HepG2 (cell line): ENCODE results near the gene TTLL1. TPM values are rescaled to one million over a fixed set of nuclear protein-coding genes. Genes with fewer than 3 reads are reported as not detected.

Experiments
- ELF1 ChIP-seq: sonication (generic); formaldehyde crosslinking; IDR thresholded peaks from 2 replicates; pipeline ENCODE4 v1.4.0; 2020; ENCODE audit warnings: missing genetic modification reagents
- ETV5 ChIP-seq: IDR thresholded peaks from 2 replicates; pipeline ENCODE4 v1.6.1; 2018; ENCODE audit warnings: missing biosample characterization, missing genetic modification reagents, inconsistent platforms, borderline replicate concordance
- FOXP1 ChIP-seq, 2 experiments: fragments of 450-650 bp in 1 of 2; IDR thresholded peaks; 2 replicates each; pipeline ENCODE4 v1.6.1; 2017 to 2018; ENCODE audit warnings: antibody characterized with exemption in 1 of 2
- HCFC1 ChIP-seq: fragments of 150-350 bp; IDR thresholded peaks from 2 replicates; pipeline ENCODE4 v1.6.1; 2014; ENCODE audit warnings: low read depth, low read length
- KDM1A ChIP-seq: IDR thresholded peaks from 2 replicates; pipeline ENCODE4 v1.6.1; 2016; ENCODE audit warnings: missing compliant biosample characterization
- MIXL1 ChIP-seq: IDR thresholded peaks from 2 replicates; pipeline ENCODE4 v1.6.1; 2016
- RCOR2 ChIP-seq: IDR thresholded peaks from 2 replicates; pipeline ENCODE4 v1.6.1; 2016; ENCODE audit warnings: missing biosample characterization, missing genetic modification reagents
- SP140L ChIP-seq: sonication (generic); formaldehyde crosslinking; IDR thresholded peaks from 2 replicates; pipeline ENCODE4 v1.4.0; 2020; ENCODE audit warnings: missing genetic modification reagents, borderline replicate concordance
- SUZ12 ChIP-seq: fragments of 150-350 bp; IDR thresholded peaks from 2 replicates; pipeline ENCODE4 v1.6.1; 2014; ENCODE audit warnings: low read depth, low read length
- TGIF2 ChIP-seq: IDR thresholded peaks from 2 replicates; pipeline ENCODE4 v1.6.1; 2016; ENCODE audit warnings: control low read depth, missing compliant biosample characterization
- THYN1 ChIP-seq: sonication (generic); formaldehyde crosslinking; IDR thresholded peaks from 2 replicates; pipeline ENCODE4 v1.8.1; 2023; ENCODE audit warnings: low read depth, mild to moderate bottlenecking, moderate library complexity, missing genetic modification reagents, borderline replicate concordance
- U2AF2 ChIP-seq: fragments of 200-400 bp; formaldehyde crosslinking; IDR thresholded peaks from 2 replicates; pipeline ENCODE4 v1.6.1; 2017; ENCODE audit warnings: low read depth, mild to moderate bottlenecking, low read length
- ZFP82 ChIP-seq: sonication (generic); formaldehyde crosslinking; IDR thresholded peaks from 2 replicates; pipeline ENCODE4 v1.5.1; 2020; ENCODE audit warnings: mild to moderate bottlenecking, missing genetic modification reagents, borderline replicate concordance
- ZMYM2 ChIP-seq: sonication (generic); formaldehyde crosslinking; IDR thresholded peaks from 2 replicates; pipeline ENCODE4 v1.8.0; 2022; ENCODE audit warnings: mild to moderate bottlenecking, missing genetic modification reagents
- ZNF280B ChIP-seq: sonication (generic); formaldehyde crosslinking; IDR thresholded peaks from 2 replicates; pipeline ENCODE4 v1.5.0; 2020; ENCODE audit warnings: missing genetic modification reagents, mild to moderate bottlenecking, borderline replicate concordance
- ZNF598 ChIP-seq: sonication (generic); formaldehyde crosslinking; IDR thresholded peaks from 2 replicates; pipeline ENCODE4 v1.5.1; 2020; ENCODE audit warnings: mild to moderate bottlenecking, missing genetic modification reagents, borderline replicate concordance
- ZNF772 ChIP-seq: sonication (generic); formaldehyde crosslinking; IDR thresholded peaks from 2 replicates; pipeline ENCODE4 v1.5.0; 2020; ENCODE audit warnings: mild to moderate bottlenecking, missing genetic modification reagents
- polyA plus RNA-seq, 8 experiments: library from polyadenylated mRNA; depleted of rRNA in 3 of 8; stranded (reverse) in 7 of 8; unstranded in 1 of 8; fragments of >200 nt; fragmentation: Illumina TruSeq in 4 of 8; extraction: Trizol in 4 of 8; gene quantifications; 2 replicates each; pipeline versions ENCODE4 v1.2.1 to v1.2.3, GENCODE V29; 2011 to 2016; ENCODE audit warnings: low read depth in 4 of 8, missing spikeins in 1 of 8, mixed read lengths in 1 of 8; ENCODE audit not compliant: insufficient read depth in 1 of 8
- total RNA-seq, 5 experiments: library from RNA; depleted of rRNA; stranded (reverse); fragments of >200 nt; fragmentation: Illumina TruSeq; extraction: Trizol; gene quantifications; 2 replicates each; pipeline ENCODE4 v1.2.3, GENCODE V29; 2016; ENCODE audit warnings: low read depth in 1 of 5
- TF ChIP-seq, protein P1 (sequence below): IDR thresholded peaks from 2 replicates; pipeline ENCODE4 v1.6.1; 2018; ENCODE audit warnings: missing genetic modification reagents, mild to moderate bottlenecking, missing compliant biosample characterization
- TF ChIP-seq, protein P2 (sequence below): sonication (generic); formaldehyde crosslinking; conservative IDR thresholded peaks from 2 replicates; pipeline ENCODE4 v1.4.0; 2020; ENCODE audit warnings: missing genetic modification reagents
- TF ChIP-seq, protein P3 (sequence below), 2 experiments: sonication (generic) in 1 of 2; formaldehyde crosslinking in 1 of 2; IDR thresholded peaks; 2 replicates each; pipeline versions ENCODE4 v1.6.1 to v1.9.0; 2014 to 2022; ENCODE audit warnings: antibody characterized with exemption in 1 of 2, borderline replicate concordance in 1 of 2, inconsistent platforms in 1 of 2, low read depth in 1 of 2, missing genetic modification reagents in 1 of 2

TTLL1 gene
- total and polyA plus RNA-seq, 2 of the 13 experiments (the other 11 are each of a cell fraction or from before 2014, with no cell fraction given), result 1.6 to 5.3 TPM

- no peak for TF ChIP-seq FOXP1 (IDR thresholded peaks at IDR 0.05)
- TF ChIP-seq FOXP1 (CRISPR knock-in tag; IDR thresholded peaks at IDR 0.05), result peak; percentile 52
- TF ChIP-seq ZNF598, result no peak
- TF ChIP-seq SP140L (CRISPR knock-in tag), result no peak
- TF ChIP-seq TGIF2 (CRISPR knock-in tag), result peak; percentile 61; the same call in 1 of the 2 replicates
- TF ChIP-seq KDM1A (CRISPR knock-in tag), result no peak
- no peak for TF ChIP-seq U2AF2
- TF ChIP-seq MIXL1, result peak; percentile 17; the same call in 1 of the 2 replicates
- TF ChIP-seq RCOR2 (CRISPR knock-in tag), result peak; percentile 57; the same call in 1 of the 2 replicates
- TF ChIP-seq ZNF280B (CRISPR knock-in tag), result no peak
- peak; percentile 53; the same call in 1 of the 2 replicates for TF ChIP-seq ETV5 (CRISPR knock-in tag)
- no peak for TF ChIP-seq ZNF772 (CRISPR knock-in tag)
- TF ChIP-seq, protein P1, sequence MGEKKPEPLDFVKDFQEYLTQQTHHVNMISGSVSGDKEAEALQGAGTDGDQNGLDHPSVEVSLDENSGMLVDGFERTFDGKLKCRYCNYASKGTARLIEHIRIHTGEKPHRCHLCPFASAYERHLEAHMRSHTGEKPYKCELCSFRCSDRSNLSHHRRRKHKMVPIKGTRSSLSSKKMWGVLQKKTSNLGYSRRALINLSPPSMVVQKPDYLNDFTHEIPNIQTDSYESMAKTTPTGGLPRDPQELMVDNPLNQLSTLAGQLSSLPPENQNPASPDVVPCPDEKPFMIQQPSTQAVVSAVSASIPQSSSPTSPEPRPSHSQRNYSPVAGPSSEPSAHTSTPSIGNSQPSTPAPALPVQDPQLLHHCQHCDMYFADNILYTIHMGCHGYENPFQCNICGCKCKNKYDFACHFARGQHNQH, result peak; percentile 84
- TF ChIP-seq, protein P2, sequence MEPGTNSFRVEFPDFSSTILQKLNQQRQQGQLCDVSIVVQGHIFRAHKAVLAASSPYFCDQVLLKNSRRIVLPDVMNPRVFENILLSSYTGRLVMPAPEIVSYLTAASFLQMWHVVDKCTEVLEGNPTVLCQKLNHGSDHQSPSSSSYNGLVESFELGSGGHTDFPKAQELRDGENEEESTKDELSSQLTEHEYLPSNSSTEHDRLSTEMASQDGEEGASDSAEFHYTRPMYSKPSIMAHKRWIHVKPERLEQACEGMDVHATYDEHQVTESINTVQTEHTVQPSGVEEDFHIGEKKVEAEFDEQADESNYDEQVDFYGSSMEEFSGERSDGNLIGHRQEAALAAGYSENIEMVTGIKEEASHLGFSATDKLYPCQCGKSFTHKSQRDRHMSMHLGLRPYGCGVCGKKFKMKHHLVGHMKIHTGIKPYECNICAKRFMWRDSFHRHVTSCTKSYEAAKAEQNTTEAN, result 0 out of 2 replicates have a peak, but pooled peaks have one; percentile 58
- TF ChIP-seq HCFC1, result no peak
- TF ChIP-seq, protein P3, sequence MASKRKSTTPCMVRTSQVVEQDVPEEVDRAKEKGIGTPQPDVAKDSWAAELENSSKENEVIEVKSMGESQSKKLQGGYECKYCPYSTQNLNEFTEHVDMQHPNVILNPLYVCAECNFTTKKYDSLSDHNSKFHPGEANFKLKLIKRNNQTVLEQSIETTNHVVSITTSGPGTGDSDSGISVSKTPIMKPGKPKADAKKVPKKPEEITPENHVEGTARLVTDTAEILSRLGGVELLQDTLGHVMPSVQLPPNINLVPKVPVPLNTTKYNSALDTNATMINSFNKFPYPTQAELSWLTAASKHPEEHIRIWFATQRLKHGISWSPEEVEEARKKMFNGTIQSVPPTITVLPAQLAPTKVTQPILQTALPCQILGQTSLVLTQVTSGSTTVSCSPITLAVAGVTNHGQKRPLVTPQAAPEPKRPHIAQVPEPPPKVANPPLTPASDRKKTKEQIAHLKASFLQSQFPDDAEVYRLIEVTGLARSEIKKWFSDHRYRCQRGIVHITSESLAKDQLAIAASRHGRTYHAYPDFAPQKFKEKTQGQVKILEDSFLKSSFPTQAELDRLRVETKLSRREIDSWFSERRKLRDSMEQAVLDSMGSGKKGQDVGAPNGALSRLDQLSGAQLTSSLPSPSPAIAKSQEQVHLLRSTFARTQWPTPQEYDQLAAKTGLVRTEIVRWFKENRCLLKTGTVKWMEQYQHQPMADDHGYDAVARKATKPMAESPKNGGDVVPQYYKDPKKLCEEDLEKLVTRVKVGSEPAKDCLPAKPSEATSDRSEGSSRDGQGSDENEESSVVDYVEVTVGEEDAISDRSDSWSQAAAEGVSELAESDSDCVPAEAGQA (IDR thresholded peaks at IDR 0.05; ENCODE audit: low read depth), result no peak
- TF ChIP-seq, protein P3 (CRISPR knock-in tag; IDR thresholded peaks at IDR 0.05; ENCODE audit: borderline replicate concordance), result 0 out of 2 replicates have a peak, but pooled peaks have one; percentile 44
- TF ChIP-seq THYN1 (CRISPR knock-in tag), result no peak
- TF ChIP-seq ZMYM2 (CRISPR knock-in tag), result no peak
- TF ChIP-seq SUZ12, result no peak
- TF ChIP-seq ELF1 (CRISPR knock-in tag), result peak; percentile 42
- no peak for TF ChIP-seq ZFP82
These were observed 94.2 kb downstream of the TTLL1 start (continued) for GRCh38 chr22:42994917-42995562.
